Heart left ventricle (tissue), 16 donors: ENCODE measurements around the gene PACSIN2. TPM values are rescaled to one million over a fixed set of nuclear protein-coding genes. Genes with fewer than 3 reads are reported as not detected.

Source experiments
- ATAC-seq, 4 donors: fragments of 200-7000 bp; cut with Tn5 transposase; one replicate each; pipeline ENCODE4 v1.9.1; 2020 to 2022; ENCODE audit warnings: moderate library complexity in 4 of 4, mild to moderate bottlenecking in 3 of 4, moderate number of reproducible peaks in 1 of 4
- DNase-seq, 5 donors: peaks; one replicate each; pipeline ENCODE4 v3.0.0-alpha.2; 2020
- H3K27ac ChIP-seq, 12 donors: fragments of 200-600 bp; sonication (generic) in 4 of 12; one replicate each; pipeline versions ENCODE4 v1.5.0 to v1.8.0; 2016 to 2022; ENCODE audit warnings: mild to moderate bottlenecking in 2 of 12
- H3K27me3 ChIP-seq, 9 donors: fragments of 200-600 bp; sonication (generic) in 2 of 9; one replicate each; pipeline versions ENCODE4 v1.5.1 to v1.8.0; 2016 to 2022; ENCODE audit warnings: mild to moderate bottlenecking in 3 of 9
- H3K36me3 ChIP-seq, 9 donors: fragments of 200-600 bp; sonication (generic) in 2 of 9; one replicate each; pipeline versions ENCODE4 v1.5.0 to v1.8.0; 2018 to 2022; ENCODE audit warnings: mild to moderate bottlenecking in 2 of 9
- H3K4me1 ChIP-seq, 12 donors: fragments of 200-600 bp; sonication (generic) in 4 of 12; one replicate each; pipeline versions ENCODE4 v1.5.0 to v1.8.0; 2016 to 2022; ENCODE audit warnings: mild to moderate bottlenecking in 3 of 12
- H3K4me3 ChIP-seq, 12 donors: fragments of 200-600 bp; sonication (generic) in 4 of 12; one replicate each; pipeline versions ENCODE4 v1.5.0 to v1.8.0; 2017 to 2022; ENCODE audit warnings: mild to moderate bottlenecking in 9 of 12, moderate library complexity in 4 of 12
- H3K9me3 ChIP-seq, 12 donors: fragments of 200-600 bp; sonication (generic) in 4 of 12; one replicate each; pipeline versions ENCODE4 v1.5.0 to v1.8.0; 2016 to 2022; ENCODE audit warnings: mild to moderate bottlenecking in 1 of 12
- POLR2A ChIP-seq, 2 donors: fragments of 450-650 bp; IDR thresholded peaks; one replicate each; pipeline ENCODE4 v1.6.1; 2017; ENCODE audit warnings: antibody characterized with exemption in 2 of 2, mild to moderate bottlenecking in 2 of 2, moderate library complexity in 2 of 2
- WGBS, 4 donors: extraction: QIAGEN DNeasy Blood & Tissue Kit in 2 of 4; methylation state at CpG; one replicate each; pipeline versions ENCODE4 v1.1.5 to v1.1.7; 2013 to 2018; 5-methylcytosine and 5-hydroxymethylcytosine counted together
- intact Hi-C, 10 donors: fragments of 100-400 bp; cut with DNase I; formaldehyde crosslinking; loops; one replicate each; pipeline versions ENCODE4 v1.11.1 to v1.14.2; 2022
- polyA plus RNA-seq, 2 donors: library from polyadenylated mRNA; stranded (reverse); fragments of 200-250 nt; gene quantifications; one replicate each; pipeline ENCODE4 v1.2.3, GENCODE V29; 2013
- total RNA-seq, 9 donors: library from RNA; depleted of rRNA in 2 of 9; stranded (reverse); fragments of >200 nt in 2 of 9; fragmentation: NEBNext Ultra II Directional in 3 of 9; extraction: Animal tissue kit (Norgen Biotek cat#: 25700) in 3 of 9; gene quantifications; one replicate each; pipeline versions ENCODE4 v1.1.0 to v1.2.4, GENCODE V29; 2016 to 2023
- TF ChIP-seq, protein P1 (sequence below), 12 donors: fragments of 200-600 bp; sonication (generic) in 4 of 12; IDR thresholded peaks; one replicate each; pipeline versions ENCODE4 v1.5.0 to v1.8.0; 2018 to 2022; ENCODE audit warnings: antibody characterized with exemption in 12 of 12, mild to moderate bottlenecking in 5 of 12
- donor health status: ischemic (EF 13 %, LVEDD 7.1; RV severe dilation, severe dysfunction).
- donor health status: healthy with polysubstance abuse.
- donor health status: DM: no; HTN: yes; CAD: no.
- donor health status: DM: no; HTN: no; CAD: no.
- donor health status: ischemic (EF 25% LVEDD 6.9; RV normal size, moderate dysfunction).
- donor health status: ischemic (EF 25% LVEDD 5.7; RV mildly dilated, moderate dysfunction).
- donor health status: healthy.
- donor health status: DM: yes; HTN: yes; CAD: no.
- donor health status: ischemic (EF 35%, LVEDD 5.7; RV mildly dilated, moderate dysfunction).
- donor health status: nonischemic (EF 11% LVEDD 7.7; RV severe dilation, severe dysfunction).
- donor health status: DM: yes; HTN: yes; CAD: no.
- donor health status: PGD.
- donor health status: ischemic (EF 29% LVEDD 5.4; RV normal size, mild dysfunction).
- donor health status: nonischemic (EF 23%, LVEDD 6.1; RV moderate dilation, normal function).

The PACSIN2 gene
- total and polyA plus RNA-seq, 11 donors: 26.5 to 87.1 (median 59.3) TPM

DNA sequence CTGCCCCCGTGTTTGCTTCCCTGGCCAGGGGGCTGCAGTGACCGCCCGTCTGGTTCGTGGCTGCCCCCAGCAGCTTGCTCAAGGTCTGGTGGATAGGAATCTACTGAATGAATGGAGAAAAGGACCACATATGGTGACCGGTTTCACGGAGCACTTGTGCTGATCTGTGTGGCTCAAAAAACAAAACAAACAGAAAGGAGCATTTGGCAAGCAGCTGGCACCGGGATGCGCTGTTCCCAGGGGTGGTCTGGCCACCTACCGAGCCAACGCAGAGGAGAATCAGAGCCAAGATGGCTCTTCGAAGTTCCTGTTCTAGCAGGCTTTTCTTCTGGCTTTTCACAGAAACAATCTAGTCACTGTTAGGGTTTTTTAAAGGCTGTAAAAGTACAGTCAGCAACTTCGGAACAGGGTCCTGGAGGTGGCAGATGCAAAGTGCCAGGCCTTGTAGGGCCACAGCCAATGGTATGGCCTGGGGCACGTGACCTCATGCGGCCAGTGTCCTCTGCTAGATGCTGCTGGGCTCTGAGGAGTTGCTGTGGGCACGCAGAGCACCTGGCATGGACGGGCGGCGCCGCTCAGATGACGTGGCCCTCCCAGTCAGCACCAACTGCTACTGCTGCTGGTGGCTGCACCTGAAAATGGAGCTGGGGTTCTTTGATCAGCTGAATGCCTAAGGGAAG lies 27.3 kb upstream of the PACSIN2 start:
- DNase-seq (no peak), ATAC-seq (no peak)
- Histone ChIP-seq H3K4me3 (no peak overlapping the region), H3K36me3 (peaks cover 0 to 7% (median 0%) of the 10 kb centered on the region in 9 donors), H3K27me3 (no peaks in the 10 kb centered on the region), H3K27ac (no peak overlapping the region), H3K4me1 (no peaks in the 10 kb centered on the region), H3K9me3 (no peaks in the 10 kb centered on the region)
- TF ChIP-seq, protein P1, sequence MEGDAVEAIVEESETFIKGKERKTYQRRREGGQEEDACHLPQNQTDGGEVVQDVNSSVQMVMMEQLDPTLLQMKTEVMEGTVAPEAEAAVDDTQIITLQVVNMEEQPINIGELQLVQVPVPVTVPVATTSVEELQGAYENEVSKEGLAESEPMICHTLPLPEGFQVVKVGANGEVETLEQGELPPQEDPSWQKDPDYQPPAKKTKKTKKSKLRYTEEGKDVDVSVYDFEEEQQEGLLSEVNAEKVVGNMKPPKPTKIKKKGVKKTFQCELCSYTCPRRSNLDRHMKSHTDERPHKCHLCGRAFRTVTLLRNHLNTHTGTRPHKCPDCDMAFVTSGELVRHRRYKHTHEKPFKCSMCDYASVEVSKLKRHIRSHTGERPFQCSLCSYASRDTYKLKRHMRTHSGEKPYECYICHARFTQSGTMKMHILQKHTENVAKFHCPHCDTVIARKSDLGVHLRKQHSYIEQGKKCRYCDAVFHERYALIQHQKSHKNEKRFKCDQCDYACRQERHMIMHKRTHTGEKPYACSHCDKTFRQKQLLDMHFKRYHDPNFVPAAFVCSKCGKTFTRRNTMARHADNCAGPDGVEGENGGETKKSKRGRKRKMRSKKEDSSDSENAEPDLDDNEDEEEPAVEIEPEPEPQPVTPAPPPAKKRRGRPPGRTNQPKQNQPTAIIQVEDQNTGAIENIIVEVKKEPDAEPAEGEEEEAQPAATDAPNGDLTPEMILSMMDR (IDR thresholded peaks at IDR 0.05): no peak
- TF ChIP-seq POLR2A (IDR thresholded peaks at IDR 0.05): no peak
- WGBS, 4 donors: 82 to 86% (median 84%) methylated on average over 20 of the region's 20 CpGs
- intact Hi-C loops: no loop called here

DNA sequence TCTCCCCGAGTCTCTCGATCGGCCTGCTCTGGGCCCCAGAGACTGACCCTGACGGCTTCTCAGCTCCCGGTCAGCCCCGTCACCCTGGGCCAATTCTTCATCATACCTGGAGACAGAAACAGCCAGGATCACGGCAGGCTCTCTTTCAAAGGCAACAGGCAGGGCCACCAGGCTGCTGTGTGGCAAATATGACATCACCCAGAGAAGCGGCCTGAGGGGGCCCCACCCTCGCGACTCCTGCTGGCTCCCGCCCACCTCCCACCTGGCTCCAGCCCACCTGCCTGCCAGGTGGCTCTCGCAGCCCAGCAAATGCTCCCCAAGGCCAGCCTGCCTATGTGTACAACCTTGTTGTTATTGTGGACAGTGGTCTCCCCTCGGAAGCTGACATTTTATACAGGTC lies 24.9 kb upstream of the PACSIN2 start:
- no peak for ATAC-seq

DNA sequence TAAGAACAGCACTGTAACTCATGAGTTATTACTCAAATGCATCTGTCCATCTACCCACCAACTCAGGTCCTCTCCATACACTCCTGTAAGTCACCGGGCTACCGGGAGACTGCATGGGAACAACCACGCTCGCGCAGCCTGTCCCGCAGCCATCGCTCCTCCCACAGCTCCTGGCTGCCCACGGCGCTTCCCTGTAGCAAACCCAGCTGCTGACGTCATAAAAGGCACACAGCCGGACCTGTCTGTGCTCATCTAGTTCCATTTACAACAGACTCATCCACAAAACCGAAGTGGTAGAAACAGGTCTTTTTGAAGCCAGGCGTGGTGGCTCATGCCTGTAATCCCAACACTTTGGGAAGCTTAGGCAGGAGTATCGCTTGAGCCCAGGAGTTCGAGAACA lies 23.4 kb upstream of the PACSIN2 start:
- WGBS, 4 donors: 95 to 97% (median 95%) methylated on average over 15 of the region's 15 CpGs
- TF ChIP-seq POLR2A (IDR thresholded peaks at IDR 0.05): no peak
- TF ChIP-seq, protein P1 (IDR thresholded peaks at IDR 0.05): no peak
- peaks cover 0 to 15% (median 0%) of the 10 kb centered on the region in 12 donors for H3K4me1 ChIP-seq
- intact Hi-C loops: loop anchor here in 2 of 10 donors (10.0 kb wide), 1 partner anchor 174 kb away; no protein-coding TSS in a partner anchor
- H3K27me3 ChIP-seq: no peaks in the 10 kb centered on the region
- DNase-seq (no peak), ATAC-seq (no peak)
- no peak overlapping the region for H3K4me3 ChIP-seq
- H3K9me3 ChIP-seq: no peaks in the 10 kb centered on the region
- H3K27ac ChIP-seq: no peak overlapping the region
- H3K36me3 ChIP-seq: no peaks in the 10 kb centered on the region

More for the DNA sequence above, 24.9 kb upstream of the PACSIN2 start:
- no peak overlapping the region for H3K27ac ChIP-seq
- H3K36me3 ChIP-seq: no peaks in the 10 kb centered on the region
- no peak for TF ChIP-seq POLR2A (IDR thresholded peaks at IDR 0.05)
- TF ChIP-seq, protein P1 (IDR thresholded peaks at IDR 0.05): no peak
- H3K4me1 ChIP-seq: peaks cover 0 to 12% (median 0%) of the 10 kb centered on the region in 12 donors
- H3K4me3 ChIP-seq: no peak overlapping the region
- no peaks in the 10 kb centered on the region for H3K9me3 ChIP-seq
- intact Hi-C loops: loop anchor here in 2 of 10 donors (10.0 kb wide), 1 partner anchor 175 kb away; no protein-coding TSS in a partner anchor
- 83 to 93% (median 91%) methylated on average over 6 to 13 of the region's 13 CpGs for WGBS, 4 donors
- H3K27me3 ChIP-seq: no peaks in the 10 kb centered on the region
- DNase-seq: no peak

DNA sequence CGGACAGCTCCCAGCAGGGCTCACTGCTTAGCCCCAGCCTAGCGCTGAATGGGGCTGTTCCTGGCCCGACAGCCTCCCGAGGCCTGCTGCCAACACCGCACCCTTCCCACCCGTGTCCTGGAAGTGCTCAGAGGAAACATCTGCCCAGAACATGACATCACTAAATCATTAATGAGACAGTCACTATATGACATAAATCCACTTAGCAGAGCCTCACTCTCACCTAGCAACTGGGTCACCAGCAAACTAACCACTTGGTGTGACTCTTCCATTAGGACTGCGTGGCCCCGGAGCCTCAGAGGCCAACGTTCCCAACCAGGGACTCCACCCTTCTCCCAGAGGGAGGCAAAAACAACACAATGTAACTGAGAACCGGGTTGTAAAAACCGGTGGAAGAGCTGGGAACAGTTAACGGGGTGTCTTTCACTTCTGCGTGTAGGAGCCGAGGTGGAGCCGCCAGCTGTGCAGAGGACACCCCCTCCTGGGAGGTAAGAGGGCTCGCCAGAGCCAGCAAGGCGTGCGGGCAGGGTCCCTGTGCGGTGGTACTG lies 21.4 kb upstream of the PACSIN2 start:
- no peaks in the 10 kb centered on the region for H3K27me3 ChIP-seq
- peak; percentile 83 to 96 (median 88) for ATAC-seq
- no peaks in the 10 kb centered on the region for H3K36me3 ChIP-seq
- peak overlapping the region in 6 of 12 donors; percentile 6 to 29 (median 18) for H3K4me3 ChIP-seq
- H3K9me3 ChIP-seq: no peaks in the 10 kb centered on the region
- H3K4me1 ChIP-seq: peaks cover 0 to 15% (median 0%) of the 10 kb centered on the region in 12 donors
- peak; percentile 72 to 83 (median 78) for DNase-seq
- H3K27ac ChIP-seq: peak overlapping the region in 9 of 12 donors; percentile 30 to 67 (median 57)
- intact Hi-C loops: loop anchor here in 2 of 10 donors (10.0 kb wide), 1 partner anchor 172 kb away; no protein-coding TSS in a partner anchor
- TF ChIP-seq, protein P1 (IDR thresholded peaks at IDR 0.05): no peak
- 35 to 50% (median 42%) methylated on average over 19 of the region's 19 CpGs for WGBS, 4 donors
